CD4-positive, alpha-beta T cell treated with Interleukin-21 for 1 hour (primary cell): ENCODE measurements around the gene SLC30A7.
"Not testable (repeated sequence)": the region's sequence is repeated elsewhere in the genome, so short reads cannot be mapped to it uniquely, and the experiment has no call there.

ENCODE experiments used
- DNase-seq: peaks from one replicate; pipeline ENCODE4 v3.0.0-alpha.2; 2020

Gene SLC30A7

GRCh38 chr1:100892554-100892953 is 3.3 kb upstream of the SLC30A7 start:
- no peak for DNase-seq

GRCh38 chr1:100893718-100894117 is 2.2 kb upstream of the SLC30A7 start:
- no peak for DNase-seq

- peak; percentile 69 for DNase-seq
Observed at GRCh38 chr1:100894603-100895539, 1.0 kb upstream of the SLC30A7 start, which contains the start of gene EXTL2. Gene EXTL2 (minus strand): TSS chr1:100894842. CDS start chr1:100888757, 6,085 bp downstream.

DNA sequence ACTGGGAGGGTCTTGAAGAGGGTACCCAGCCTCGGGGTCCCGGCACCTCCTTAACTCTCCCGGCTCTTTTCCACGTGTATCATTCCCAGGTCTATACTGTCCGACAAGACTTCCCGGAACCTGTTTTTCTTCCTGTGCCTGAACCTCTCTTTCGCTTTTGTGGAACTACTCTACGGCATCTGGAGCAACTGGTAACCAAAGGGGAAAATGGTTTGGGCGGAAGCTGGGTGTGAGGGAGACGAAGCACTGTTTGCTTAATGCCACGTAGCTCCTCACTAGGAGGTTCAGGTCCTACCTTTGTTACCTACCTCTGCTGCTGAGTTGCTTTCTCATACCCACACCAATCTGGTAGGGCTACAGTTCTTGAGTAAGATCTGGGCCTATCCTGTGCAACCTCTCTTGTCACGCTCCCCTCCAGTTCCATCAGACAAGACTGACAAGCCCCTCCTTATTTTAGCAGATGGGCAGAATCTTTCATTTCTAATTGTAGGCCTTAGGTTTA is 642 bp downstream of the SLC30A7 start:
- peak; percentile 87 for DNase-seq

DNA sequence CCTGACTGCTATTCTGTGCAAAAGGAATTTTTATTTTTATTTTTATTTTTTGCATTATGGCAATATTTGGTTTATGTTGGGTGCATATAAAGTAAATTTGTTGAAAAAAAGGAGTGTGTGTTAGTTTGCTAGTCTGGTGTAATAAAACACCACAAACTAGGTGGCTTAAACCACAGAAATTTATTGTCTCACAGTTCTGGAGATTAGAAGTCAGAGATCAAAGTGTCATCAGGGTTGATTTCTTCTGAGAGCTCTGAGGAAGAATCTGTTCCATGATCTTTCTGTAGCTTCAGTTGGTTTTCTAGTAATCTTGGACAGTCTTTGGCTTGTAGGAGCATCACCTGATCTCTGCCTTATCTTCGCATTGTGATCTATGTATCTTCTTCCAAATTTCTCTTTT is 6.5 kb downstream of the SLC30A7 start:
- no peak for DNase-seq

- no peak for DNase-seq
Observed at GRCh38 chr1:100903777-100904176, 7.9 kb downstream of the SLC30A7 start.

GRCh38 chr1:100904528-100904927 is 8.6 kb downstream of the SLC30A7 start:
- no peak for DNase-seq

DNA sequence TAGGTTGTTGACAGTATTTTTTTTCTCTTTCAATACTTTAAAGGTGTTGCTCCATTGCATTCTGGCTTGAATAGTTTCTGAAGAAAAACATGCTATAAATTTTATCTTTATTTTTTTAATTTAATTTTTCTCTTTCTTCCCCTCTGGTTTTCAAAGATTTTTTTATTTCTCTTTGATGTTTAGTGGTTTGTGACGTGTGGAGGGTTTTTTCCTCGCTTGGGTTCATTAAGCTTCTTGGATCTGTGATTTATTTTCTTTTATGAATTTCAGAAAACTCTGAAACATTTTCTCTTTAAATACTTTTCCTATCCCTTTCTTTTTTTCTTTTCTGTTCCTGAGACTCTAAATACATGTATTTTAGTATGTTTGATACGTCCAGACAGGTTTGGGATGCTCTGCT is 9.3 kb downstream of the SLC30A7 start:
- no peak for DNase-seq

DNA sequence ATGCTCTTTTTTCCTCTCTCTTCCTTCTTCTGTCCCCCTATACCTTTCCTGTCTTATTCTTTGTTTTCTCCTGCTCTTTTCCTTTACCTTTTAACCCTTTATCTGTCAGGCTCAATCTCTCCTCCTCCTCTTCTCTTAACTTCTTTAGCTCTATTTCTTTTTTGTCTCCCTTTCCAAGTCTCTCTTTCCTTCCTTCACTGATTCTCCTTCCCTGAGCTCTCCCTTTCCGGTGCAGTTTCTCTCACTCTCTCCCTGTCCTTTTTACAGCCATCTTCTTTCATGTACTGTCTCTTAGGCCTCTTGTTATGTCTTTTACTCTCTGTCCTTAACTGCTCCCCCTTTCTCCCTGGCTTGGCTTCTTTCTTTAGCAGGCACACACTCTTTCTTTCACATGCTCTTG is 12.0 kb downstream of the SLC30A7 start:
- no peak for DNase-seq

- no peak for DNase-seq
Observed at GRCh38 chr1:100909018-100909417, 13.1 kb downstream of the SLC30A7 start.

DNA sequence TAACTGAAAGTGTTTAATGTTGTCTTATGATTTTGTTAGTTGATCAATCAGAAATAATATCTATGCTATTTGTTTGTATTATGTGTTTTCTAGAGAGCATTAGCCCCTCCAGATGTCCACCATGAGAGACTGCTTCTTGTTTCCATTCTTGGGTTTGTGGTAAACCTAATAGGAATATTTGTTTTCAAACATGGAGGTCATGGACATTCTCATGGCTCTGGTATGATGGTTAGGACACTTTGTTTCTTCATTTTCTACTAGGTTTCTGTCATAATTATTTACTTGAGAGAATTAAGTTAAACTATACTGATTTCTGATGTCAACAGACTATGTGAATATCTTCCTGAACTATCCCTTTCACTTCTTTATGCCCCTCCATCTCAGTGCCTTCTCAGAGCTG is 16.1 kb downstream of the SLC30A7 start:
- no peak for DNase-seq

GRCh38 chr1:100921110-100921706 is 25.3 kb downstream of the SLC30A7 start:
- peak; percentile 71 for DNase-seq

DNA sequence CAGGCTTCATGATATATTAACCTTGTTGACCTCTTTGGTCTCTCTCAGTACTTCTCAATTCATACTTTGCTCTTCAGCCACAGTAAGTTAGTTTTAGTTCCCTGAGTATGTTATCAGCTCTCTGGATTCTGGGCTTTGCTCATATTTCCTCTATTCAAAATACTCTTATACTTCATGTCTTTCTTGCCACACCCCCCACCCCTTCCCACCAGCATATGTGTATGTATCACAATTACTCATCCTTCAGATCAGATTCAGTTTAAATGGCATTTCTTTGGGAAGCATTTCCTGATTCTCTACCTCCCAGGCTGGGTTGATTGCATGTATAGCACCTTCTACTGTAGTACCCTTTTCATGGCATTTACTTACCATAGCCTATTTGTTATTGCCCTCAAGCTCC is 28.3 kb downstream of the SLC30A7 start:
- DNase-seq = no peak

- peak; percentile 23 for DNase-seq
Observed at GRCh38 chr1:100924991-100925390, 29.1 kb downstream of the SLC30A7 start.

- DNase-seq = no peak
Observed at GRCh38 chr1:100926240-100926639, 30.4 kb downstream of the SLC30A7 start.

GRCh38 chr1:100927276-100927675 is 31.4 kb downstream of the SLC30A7 start:
- peak; percentile 75 for DNase-seq

DNA sequence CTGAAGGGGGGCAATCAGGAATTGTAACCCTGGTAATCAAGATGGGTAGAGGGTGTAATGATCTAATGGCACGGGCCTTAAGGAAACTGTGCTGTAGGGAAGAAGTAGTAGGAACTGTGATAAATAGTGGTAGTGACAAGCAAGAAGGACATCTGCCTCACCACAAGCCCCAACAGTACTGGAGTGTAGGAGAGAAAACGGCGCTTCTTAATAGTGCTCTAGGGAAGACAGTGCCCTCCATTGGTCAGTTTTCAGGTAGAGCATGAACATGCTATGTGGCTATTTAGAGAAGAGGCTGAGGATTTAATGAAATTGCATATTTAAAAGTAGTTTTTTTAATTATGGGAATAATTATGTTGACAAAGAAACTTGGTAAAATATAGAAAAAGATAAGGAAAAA is 32.2 kb downstream of the SLC30A7 start:
- peak; percentile 41 for DNase-seq

- DNase-seq = peak; percentile 45
Observed at GRCh38 chr1:100930494-100930893, 34.6 kb downstream of the SLC30A7 start.

DNA sequence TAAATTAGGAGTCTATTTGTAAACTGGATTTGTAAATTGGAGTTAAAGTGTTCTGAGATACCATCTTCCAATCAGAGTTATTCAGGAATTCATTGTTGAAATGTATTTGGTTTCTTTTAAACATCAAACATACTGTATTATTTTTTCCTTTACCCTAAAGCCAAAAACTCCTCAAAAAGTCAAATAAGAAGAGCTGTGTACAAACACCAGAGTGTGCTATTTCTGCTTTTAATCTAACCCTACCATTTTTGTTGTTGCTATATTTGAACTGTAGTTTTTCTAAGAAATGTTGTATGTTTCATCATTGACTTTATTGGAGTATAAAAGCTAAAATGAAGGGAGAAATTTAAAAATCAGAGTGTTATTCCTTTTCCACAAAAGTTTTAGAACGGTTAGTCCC is 35.8 kb downstream of the SLC30A7 start:
- no peak for DNase-seq

DNA sequence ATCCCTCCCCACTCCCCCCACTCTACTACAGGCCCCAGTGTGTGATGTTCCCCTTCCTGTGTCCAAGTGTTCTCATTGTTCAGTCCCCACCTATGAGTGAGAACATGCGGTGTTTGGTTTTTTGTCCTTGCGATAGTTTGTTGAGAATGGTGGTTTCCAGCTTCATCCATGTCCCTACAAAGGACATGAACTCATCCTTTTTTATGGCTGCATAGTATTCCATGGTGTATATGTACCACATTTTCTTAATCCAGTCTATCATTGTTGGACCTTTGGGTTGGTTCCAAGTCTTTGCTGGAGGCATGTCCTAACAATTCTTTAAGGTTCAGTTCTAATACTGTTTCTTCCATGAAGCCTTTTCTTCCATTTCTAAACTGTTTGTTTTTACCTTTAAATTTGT is 37.7 kb downstream of the SLC30A7 start:
- not testable (repeated sequence) for DNase-seq

DNA sequence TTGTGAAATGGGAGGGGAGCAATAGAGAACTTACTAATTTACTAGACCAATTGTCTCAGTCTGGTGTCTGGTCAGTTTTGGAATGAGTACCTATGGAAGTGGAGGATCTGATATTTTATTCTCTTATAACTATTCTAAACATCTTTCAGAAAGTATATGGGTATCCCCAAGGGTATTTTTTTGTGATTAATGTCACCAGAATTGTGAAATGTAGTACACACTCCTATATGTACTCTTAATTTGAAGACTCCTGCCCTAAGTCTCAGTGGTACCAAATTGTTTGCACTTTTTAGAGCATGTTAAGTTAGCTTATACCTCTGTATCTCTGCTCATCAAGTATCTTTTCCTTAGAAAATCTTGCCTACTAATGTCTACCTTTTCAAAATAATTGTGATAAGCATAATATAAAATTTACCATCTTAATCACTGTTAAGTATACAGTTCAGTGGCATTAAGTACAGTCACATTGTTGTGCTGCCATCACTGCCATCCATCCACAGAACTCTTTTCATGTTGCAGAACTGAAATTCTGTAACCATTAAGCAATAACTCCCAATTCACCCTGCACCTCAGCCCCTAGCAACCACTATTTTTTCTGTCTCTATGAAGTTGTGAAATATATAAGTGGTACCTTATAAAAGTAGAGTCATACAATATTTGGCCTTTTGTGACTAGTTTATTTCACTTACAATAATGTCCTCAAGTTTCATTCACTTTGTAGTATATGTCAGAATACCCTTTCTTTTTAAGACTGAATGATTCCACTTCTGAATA is 40.5 kb downstream of the SLC30A7 start:
- no peak for DNase-seq

DNA sequence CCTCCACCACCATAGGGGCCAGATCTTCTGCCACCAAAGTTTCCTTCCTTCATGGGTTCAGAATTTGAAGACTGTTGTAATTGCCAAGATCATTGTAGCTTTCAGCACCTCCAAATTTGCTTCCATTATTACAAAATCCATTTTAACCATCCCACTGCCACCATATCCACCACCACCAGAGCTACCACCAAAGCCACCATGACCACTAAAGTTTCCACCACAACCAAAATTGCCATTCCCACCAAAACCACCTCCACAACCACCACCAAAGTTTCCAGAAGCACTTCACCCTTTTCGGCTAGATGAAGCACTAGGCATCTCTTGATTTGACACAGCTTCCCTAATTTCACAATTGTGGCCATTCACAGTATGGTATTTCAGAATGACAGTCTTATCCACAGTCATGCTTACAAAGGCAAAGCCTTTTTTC is 45.2 kb downstream of the SLC30A7 start:
- DNase-seq = peak; percentile 12

DNA sequence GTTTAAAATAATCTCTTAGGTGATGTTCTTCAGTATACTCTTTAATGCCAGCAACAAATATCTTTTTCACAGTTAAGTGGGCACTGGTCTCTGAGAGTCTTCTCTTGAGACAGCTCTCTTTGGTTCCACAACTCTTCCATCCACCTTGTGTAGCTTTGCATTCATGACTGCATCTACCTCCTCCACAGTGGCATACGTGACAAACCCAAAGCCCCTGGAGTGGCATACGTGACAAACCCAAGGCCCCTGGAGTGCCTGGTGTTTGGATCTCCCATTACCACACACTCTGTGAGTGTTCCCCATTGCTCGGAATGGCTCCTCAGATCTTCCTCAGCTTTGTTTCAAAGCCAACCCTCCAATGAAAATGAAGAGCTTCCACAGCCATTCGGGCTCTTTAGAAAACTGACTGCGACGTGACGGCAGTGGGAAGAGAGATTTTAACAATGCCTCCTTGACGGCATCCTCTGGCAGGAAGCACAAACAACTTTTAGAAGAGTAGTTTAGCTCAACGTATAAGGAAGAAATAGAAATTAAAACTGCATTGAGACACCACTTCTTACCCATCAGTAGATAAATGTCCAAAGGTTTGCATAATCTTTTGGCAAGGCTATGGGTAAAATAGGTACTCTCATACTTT is 45.8 kb downstream of the SLC30A7 start:
- DNase-seq = no peak
